Neural progenitor cell (in vitro differentiated cells): ENCODE data around the gene LURAP1L.

Experiments
- CTCF ChIP-seq: fragments of 200-600 bp; sonication (generic); IDR thresholded peaks from 2 replicates; pipeline ENCODE4 v1.5.1; 2017; ENCODE audit warnings: antibody characterized with exemption, mild to moderate bottlenecking
- EZH2 ChIP-seq: fragments of 200-600 bp; sonication (generic); IDR thresholded peaks from 2 replicates; pipeline ENCODE4 v1.6.1; 2017; ENCODE audit warnings: antibody characterized with exemption, mild to moderate bottlenecking, moderate library complexity

GRCh38 chr9:12739014-12739652, 35.7 kb upstream of the LURAP1L start:
- TF ChIP-seq EZH2 (no peak), CTCF (no peak)
